ENCODE data around the gene DNAJB9. TPM values are rescaled to one million over a fixed set of nuclear protein-coding genes. Genes with fewer than 3 reads are reported as not detected.

The DNAJB9 gene
- total and polyA plus RNA-seq, 10 of the 15 experiments (the other 5 are each of a cell fraction or from before 2014, with no cell fraction given), result 4.5 to 20.9 (median 8.8) TPM

DNA sequence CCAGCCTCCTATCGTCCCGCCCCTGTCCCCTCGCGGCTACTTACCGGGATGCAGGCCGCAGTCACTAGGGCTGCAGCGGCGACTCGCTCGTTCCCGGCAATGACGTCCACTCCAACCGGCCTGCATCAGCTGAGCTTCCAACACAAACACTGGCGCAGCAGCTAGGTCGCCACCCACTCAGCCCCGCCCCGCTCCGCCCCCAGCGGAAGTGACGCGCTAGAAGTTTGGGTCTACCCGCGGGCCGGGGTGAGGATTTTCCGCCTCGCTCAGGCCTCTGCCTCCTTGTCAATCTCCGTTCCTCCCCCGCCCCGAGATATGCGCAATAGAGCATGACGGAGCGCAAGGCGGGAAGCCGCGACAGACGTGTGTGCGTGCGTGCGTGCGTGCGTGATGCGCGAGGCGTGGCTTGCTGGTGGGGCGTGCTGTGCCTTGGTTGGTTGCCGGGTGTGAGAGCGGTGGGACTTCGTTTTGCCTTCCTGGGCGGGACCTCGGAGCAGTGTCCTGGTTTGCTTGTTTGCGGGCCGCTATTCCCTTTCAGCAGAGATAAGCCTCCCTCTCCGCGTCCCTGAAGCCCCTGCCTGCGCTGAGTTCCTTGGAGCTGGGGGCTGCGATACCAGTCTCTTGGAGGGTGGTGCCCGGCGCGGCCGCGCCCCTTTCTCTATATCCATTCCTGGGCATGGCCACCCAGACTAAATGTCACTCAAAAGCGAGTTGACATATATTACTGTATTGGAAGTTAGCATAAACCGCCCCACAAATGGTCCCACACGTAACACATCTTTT lies 43.5 kb upstream of the DNAJB9 start, which contains the start of gene PNPLA8 (continued):
- no peak for TF ChIP-seq REST (IDR thresholded peaks at IDR 0.05; ENCODE audit: low read depth, low read length)
- peak; percentile 97 for TF ChIP-seq PKNOX1 (IDR thresholded peaks at IDR 0.05)
- TF ChIP-seq BHLHE40 (IDR thresholded peaks at IDR 0.05; ENCODE audit: borderline replicate concordance in 1 of 2, low read depth in 2 of 2, low read length in 1 of 2), result peak; percentile 79 to 90
- TF ChIP-seq GABPA (IDR thresholded peaks at IDR 0.05; ENCODE audit: low read depth), result peak; percentile 86
- no peak for TF ChIP-seq ZBTB33 (IDR thresholded peaks at IDR 0.05)
- TF ChIP-seq TCF7 (IDR thresholded peaks at IDR 0.05; ENCODE audit: borderline replicate concordance), result no peak
- peak; percentile 96 for TF ChIP-seq CREB1 (IDR thresholded peaks at IDR 0.05; ENCODE audit: low read depth)
- TF ChIP-seq WRNIP1 (IDR thresholded peaks at IDR 0.05; ENCODE audit: borderline replicate concordance, low read depth, low read length), result no peak
- no peak for TF ChIP-seq NR2C2 (IDR thresholded peaks at IDR 0.05; ENCODE audit: borderline replicate concordance, control insufficient read depth, insufficient read length, low read depth)
- TF ChIP-seq TARDBP (IDR thresholded peaks at IDR 0.05; ENCODE audit: borderline replicate concordance), result no peak
- TF ChIP-seq ZZZ3 (IDR thresholded peaks at IDR 0.05; ENCODE audit: control insufficient read depth, insufficient read length, low read depth), result no peak
- peak; percentile 93 for TF ChIP-seq POLR2A (IDR thresholded peaks at IDR 0.05; ENCODE audit: low read depth, low read length)
- peak; percentile 78; the same call in 1 of the 2 replicates for TF ChIP-seq NFYB (IDR thresholded peaks at IDR 0.05; ENCODE audit: insufficient read depth, low read depth, low read length)
- no peak for TF ChIP-seq BCL11A (IDR thresholded peaks at IDR 0.05; ENCODE audit: low read depth, low read length)
- TF ChIP-seq NFIC (IDR thresholded peaks at IDR 0.05; ENCODE audit: low read depth, low read length), result no peak
- peak; percentile 88 for TF ChIP-seq ATF7 (IDR thresholded peaks at IDR 0.05; ENCODE audit: low read depth)
- TF ChIP-seq, protein P1, sequence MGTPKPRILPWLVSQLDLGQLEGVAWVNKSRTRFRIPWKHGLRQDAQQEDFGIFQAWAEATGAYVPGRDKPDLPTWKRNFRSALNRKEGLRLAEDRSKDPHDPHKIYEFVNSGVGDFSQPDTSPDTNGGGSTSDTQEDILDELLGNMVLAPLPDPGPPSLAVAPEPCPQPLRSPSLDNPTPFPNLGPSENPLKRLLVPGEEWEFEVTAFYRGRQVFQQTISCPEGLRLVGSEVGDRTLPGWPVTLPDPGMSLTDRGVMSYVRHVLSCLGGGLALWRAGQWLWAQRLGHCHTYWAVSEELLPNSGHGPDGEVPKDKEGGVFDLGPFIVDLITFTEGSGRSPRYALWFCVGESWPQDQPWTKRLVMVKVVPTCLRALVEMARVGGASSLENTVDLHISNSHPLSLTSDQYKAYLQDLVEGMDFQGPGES (IDR thresholded peaks at IDR 0.05), result peak; percentile 60; the same call in 1 of the 2 replicates
- TF ChIP-seq ZBTB11 (CRISPR knock-in tag; IDR thresholded peaks at IDR 0.05), result no peak
- no peak for TF ChIP-seq HDAC6 (IDR thresholded peaks at IDR 0.05; ENCODE audit: unreplicated experiment)
